Pancreas (tissue), 10 donors: ENCODE data around the gene NSMF. TPM values are rescaled to one million over a fixed set of nuclear protein-coding genes. Genes with fewer than 3 reads are reported as not detected.
"Not testable (repeated sequence)": the region's sequence is repeated elsewhere in the genome, so short reads cannot be mapped to it uniquely, and the experiment has no call there.

ENCODE experiments used
- ATAC-seq, 4 donors: fragments of 200-7000 bp; cut with Tn5 transposase; one replicate each; pipeline versions ENCODE4 v1.8.0 to v1.9.1; 2020; ENCODE audit warnings: mild to moderate bottlenecking in 4 of 4, moderate library complexity in 4 of 4
- DNase-seq, 6 donors: peaks; one replicate each; pipeline ENCODE4 v3.0.0-alpha.2; 2020
- FAIRE-seq: peaks from 2 replicates; lab custom pipeline; 2012; peaks lifted over from hg19 to GRCh38; lab: Jason Lieb, UNC
- H3K27ac ChIP-seq, 4 donors: fragments of 200-600 bp; sonication (generic); 1 replicate in 3 of 4; 2 replicates in 1 of 4; pipeline versions ENCODE4 v1.5.0 to v1.8.0; 2020
- H3K27me3 ChIP-seq, 4 donors: fragments of 200-600 bp; one replicate each; pipeline ENCODE4 v1.8.0; 2021
- H3K36me3 ChIP-seq, 3 donors: fragments of 200-600 bp; sonication (generic) in 1 of 3; one replicate each; pipeline versions ENCODE4 v1.5.0 to v1.8.0; 2020 to 2021
- H3K4me1 ChIP-seq, 3 donors: fragments of 200-600 bp; one replicate each; pipeline ENCODE4 v1.8.0; 2021
- H3K4me3 ChIP-seq, 4 donors: fragments of 200-600 bp; sonication (generic) in 2 of 4; one replicate each; pipeline versions ENCODE4 v1.5.0 to v1.8.0; 2020 to 2021
- H3K9me3 ChIP-seq, 4 donors: fragments of 200-600 bp; one replicate each; pipeline ENCODE4 v1.8.0; 2021
- CTCF ChIP-seq, 4 donors: fragments of 200-600 bp; sonication (generic) in 3 of 4; IDR thresholded peaks; one replicate each; pipeline versions ENCODE4 v1.5.0 to v1.8.0; 2021; ENCODE audit warnings: antibody characterized with exemption in 4 of 4
- WGBS, 2 donors: extraction: QIAGEN DNeasy Blood & Tissue Kit; methylation state at CpG; one replicate each; pipeline ENCODE4 v1.1.7; 2013; 5-methylcytosine and 5-hydroxymethylcytosine counted together
- intact Hi-C, 3 donors: fragments of 100-400 bp; cut with DNase I; formaldehyde crosslinking; loops; one replicate each; pipeline versions ENCODE4 v1.11.1 to v1.14.2; 2022
- polyA plus RNA-seq, 2 donors: library from polyadenylated mRNA; stranded (reverse); fragments of 200-250 nt; gene quantifications; one replicate each; pipeline ENCODE4 v1.2.3, GENCODE V29; 2013
- total RNA-seq, 6 donors: library from RNA; stranded (reverse); fragmentation: NEBNext Ultra II Directional in 4 of 6; extraction: Animal tissue kit (Norgen Biotek cat#: 25700) in 4 of 6; gene quantifications; one replicate each; pipeline versions ENCODE4 v1.2.1 to v1.2.4, GENCODE V29; 2021 to 2023
- donor health status: healthy with polysubstance abuse.
- donor health status: DM: no; HTN: no; CAD: no; lungs with moderate emphysema.
- donor health status: DM: no; HTN: no; CAD: no.
- donor health status: control.
- donor health status: control.
- donor health status: Bipolar disorder and iron deficiency.
- donor health status: DM: yes; HTN: yes; CAD: no.
- donor health status: DM: no; HTN: no; CAD: no.
- donor health status: DM: no; HTN: no; CAD: no.
- donor health status: DM: yes; HTN: yes; CAD: no.

The NSMF gene
- total and polyA plus RNA-seq, 8 donors, result 22.0 to 81.0 (median 30.0) TPM

DNA sequence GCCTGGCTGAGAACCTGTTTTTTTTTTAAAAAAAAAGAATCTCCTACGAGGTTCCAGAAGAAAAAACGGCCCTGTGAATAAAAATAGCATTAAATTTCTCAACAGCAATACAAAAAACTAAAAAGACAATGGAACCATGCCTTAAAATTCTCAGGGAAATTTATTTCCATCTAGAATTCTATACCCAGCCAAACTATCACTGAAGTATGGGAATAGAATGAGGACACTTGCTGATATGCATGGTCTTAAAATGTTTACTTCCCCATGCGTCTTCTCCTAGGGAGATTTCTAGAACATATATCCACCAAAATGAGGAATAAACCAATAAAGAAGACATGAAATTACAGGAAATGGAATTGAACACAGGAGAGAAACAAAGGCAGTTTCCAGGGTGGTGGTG is 16.5 kb upstream of the NSMF start:
- TF ChIP-seq CTCF (IDR thresholded peaks at IDR 0.05), result no peak
- no peak overlapping the region for H3K4me3 ChIP-seq
- no peaks in the 10 kb centered on the region for H3K9me3 ChIP-seq
- DNase-seq (no peak), ATAC-seq (no peak), FAIRE-seq (no peak)
- intact Hi-C loops, result no loop called here
- H3K27ac ChIP-seq, result no peak overlapping the region
- no peaks in the 10 kb centered on the region for H3K27me3 ChIP-seq
- no peaks in the 10 kb centered on the region for H3K36me3 ChIP-seq
- no peaks in the 10 kb centered on the region for H3K4me1 ChIP-seq
- 93 to 94% methylated on average over 3 of the region's 3 CpGs for WGBS, 2 donors

- Histone ChIP-seq H3K27me3 (no peaks in the 10 kb centered on the region), H3K4me1 (no peaks in the 10 kb centered on the region), H3K4me3 (no peak overlapping the region), H3K36me3 (no peaks in the 10 kb centered on the region), H3K27ac (no peak overlapping the region), H3K9me3 (no peaks in the 10 kb centered on the region)
- DNase-seq (peak in 1 of 6 donors; percentile 28), FAIRE-seq (no peak), ATAC-seq (no peak)
- TF ChIP-seq CTCF (IDR thresholded peaks at IDR 0.05), result no peak
- WGBS, 2 donors, result 96% methylated on average over 18 of the region's 18 CpGs
- intact Hi-C loops, result no loop called here
Observed at GRCh38 chr9:137474271-137474670, 15.1 kb upstream of the NSMF start.

DNA sequence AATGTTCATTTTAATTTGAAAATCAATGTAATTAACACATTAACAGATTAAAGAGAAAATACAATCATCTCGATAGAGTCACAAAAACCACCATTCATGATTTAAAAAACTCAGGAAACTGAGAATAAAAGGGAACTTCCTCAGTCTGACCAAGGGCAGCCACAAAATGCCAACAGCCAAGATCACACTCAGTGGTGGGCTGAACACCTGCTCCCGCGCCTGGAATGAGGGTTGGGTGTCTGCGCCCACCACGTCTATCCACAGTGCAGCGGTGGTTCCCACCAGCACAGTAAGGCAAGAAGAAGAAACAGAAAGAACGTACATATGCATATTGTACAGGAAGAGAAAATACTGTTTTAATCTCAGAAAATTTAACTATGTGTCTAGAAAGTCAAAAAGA is 11.7 kb upstream of the NSMF start:
- no peak for TF ChIP-seq CTCF (IDR thresholded peaks at IDR 0.05)
- ATAC-seq (no peak), DNase-seq (peak in 1 of 6 donors; percentile 3), FAIRE-seq (no peak)
- H3K9me3 ChIP-seq, result no peaks in the 10 kb centered on the region
- no peaks in the 10 kb centered on the region for H3K4me1 ChIP-seq
- H3K27ac ChIP-seq, result no peak overlapping the region
- H3K36me3 ChIP-seq, result no peaks in the 10 kb centered on the region
- no peaks in the 10 kb centered on the region for H3K27me3 ChIP-seq
- 86 to 87% methylated on average over 7 of the region's 7 CpGs for WGBS, 2 donors
- no peak overlapping the region for H3K4me3 ChIP-seq
- intact Hi-C loops, result no loop called here

DNA sequence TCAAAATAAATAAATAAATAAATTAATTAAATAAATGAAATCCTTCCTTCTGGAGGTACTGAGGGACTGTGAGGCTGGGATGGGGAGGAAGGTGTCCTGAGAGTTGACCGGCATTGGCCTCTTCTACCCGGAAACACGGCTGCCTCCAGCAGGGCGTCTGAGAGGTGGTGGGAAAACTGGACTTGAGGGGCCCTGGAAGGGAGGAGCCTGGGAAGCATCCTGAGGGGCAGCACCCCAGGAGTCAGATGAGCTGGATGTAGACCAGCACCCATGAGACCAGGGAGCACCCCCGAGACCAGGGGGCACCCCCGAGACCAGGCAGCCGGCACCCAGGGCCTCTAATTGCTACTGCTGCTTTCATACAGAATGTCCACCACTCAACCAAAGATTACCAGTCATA is 8.8 kb upstream of the NSMF start:
- H3K9me3 ChIP-seq, result no peaks in the 10 kb centered on the region
- TF ChIP-seq CTCF (IDR thresholded peaks at IDR 0.05), result no peak
- H3K36me3 ChIP-seq, result no peaks in the 10 kb centered on the region
- no peak for FAIRE-seq
- no peak overlapping the region for H3K27ac ChIP-seq
- H3K4me1 ChIP-seq, result no peaks in the 10 kb centered on the region
- 97 to 99% methylated on average over 7 of the region's 7 CpGs for WGBS, 2 donors
- intact Hi-C loops, result no loop called here
- H3K4me3 ChIP-seq, result no peak overlapping the region
- DNase-seq, result no peak
- ATAC-seq, result no peak
- no peaks in the 10 kb centered on the region for H3K27me3 ChIP-seq

DNA sequence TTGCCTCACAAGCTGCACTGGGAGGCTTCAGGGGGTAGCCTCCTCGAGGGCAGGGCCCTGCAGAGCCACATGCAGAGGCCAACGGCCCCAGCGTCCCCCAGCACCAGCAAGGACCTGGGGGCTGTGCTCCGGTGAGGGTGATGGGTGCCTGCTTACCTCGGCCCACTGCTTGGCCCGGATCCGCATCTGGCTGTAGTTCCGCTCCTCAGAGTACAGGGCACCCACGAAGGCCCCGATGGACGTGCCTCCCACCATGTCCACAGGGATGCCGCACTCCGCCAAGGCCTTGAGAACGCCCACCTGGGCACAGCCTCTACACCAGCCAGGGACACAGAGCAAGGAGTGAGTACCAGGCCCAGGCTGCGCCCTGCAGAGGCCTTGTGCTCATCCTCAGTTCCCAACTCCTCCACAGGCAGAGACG is 8.0 kb upstream of the NSMF start:
- intact Hi-C loops, result no loop called here
- no peak for FAIRE-seq
- no peak for TF ChIP-seq CTCF (IDR thresholded peaks at IDR 0.05)
- peak in 2 of 6 donors; percentile 25 to 60 for DNase-seq
- no peak overlapping the region for H3K4me3 ChIP-seq
- H3K27ac ChIP-seq, result no peak overlapping the region
- ATAC-seq, result no peak
- no peaks in the 10 kb centered on the region for H3K36me3 ChIP-seq
- WGBS, 2 donors, result 89 to 94% methylated on average over 16 of the region's 16 CpGs
- H3K27me3 ChIP-seq, result no peaks in the 10 kb centered on the region
- H3K4me1 ChIP-seq, result no peaks in the 10 kb centered on the region
- no peaks in the 10 kb centered on the region for H3K9me3 ChIP-seq

GRCh38 chr9:137466389-137467085 is 7.4 kb upstream of the NSMF start:
- H3K4me1 ChIP-seq, intact Hi-C loops, H3K36me3 ChIP-seq, H3K9me3 ChIP-seq, H3K27ac ChIP-seq, FAIRE-seq, H3K27me3 ChIP-seq, ATAC-seq, H3K4me3 ChIP-seq: not testable (repeated sequence)
- DNase-seq, result peak in 2 of 6 donors; percentile 3 to 44
- WGBS, 2 donors, result 90 to 91% methylated on average over 35 of the region's 35 CpGs
